Stimulated activated naive CD8-positive, alpha-beta T cell treated with anti-CD3 and anti-CD28 coated beads, Interleukin-15, amount 100 ng/mL, for 72 hours (primary cell): Measurements from ENCODE around the gene EEF1E1.
A peak's percentile ranks its signal among the peaks of the same experiment; 100 is the strongest.

ENCODE experiments used
- ATAC-seq: fragments of 150-1000 bp; cut with Tn5 transposase; 2 replicates; pipeline ENCODE4 v1.10.0; 2021; ENCODE audit warnings: mild to moderate bottlenecking, moderate library complexity
- DNase-seq, 2 donors: peaks; one replicate each; pipeline ENCODE4 v3.0.0; 2021 to 2022
- H3K27ac Mint-ChIP-seq, 2 donors: one replicate each; pipeline ENCODE4 v1.8.0; 2022; ENCODE audit warnings: mild to moderate bottlenecking in 2 of 2, mixed read lengths in 2 of 2, moderate library complexity in 2 of 2
- H3K27me3 Mint-ChIP-seq: one replicate; pipeline ENCODE4 v1.8.0; 2022; ENCODE audit warnings: mixed read lengths
- H3K4me1 Mint-ChIP-seq: one replicate; pipeline ENCODE4 v1.8.0; 2022; ENCODE audit warnings: mild to moderate bottlenecking, mixed read lengths
- H3K4me3 Mint-ChIP-seq, 2 donors: one replicate each; pipeline ENCODE4 v1.8.0; 2022; ENCODE audit warnings: mild to moderate bottlenecking in 2 of 2, mixed read lengths in 2 of 2, moderate library complexity in 1 of 2
- H3K9me3 Mint-ChIP-seq, 2 donors: one replicate each; pipeline ENCODE4 v1.8.0; 2022; ENCODE audit warnings: mixed read lengths in 2 of 2

Gene EEF1E1

GRCh38 chr6:8102122-8102958, at the start of gene EEF1E1:
TSS of gene EEF1E1 (minus strand) at chr6:8102548. CDS start at chr6:8102521, 27 bp downstream.
- Mint-ChIP-seq H3K27ac (peak within 1 kb of the TSS; percentile 96 to 98), H3K27me3 (peaks cover 27% of the 10 kb centered on the region), H3K9me3 (peaks cover 0 to 9% of the 10 kb centered on the region in 2 donors), H3K4me1 (peaks cover 41% of the 10 kb centered on the region), H3K4me3 (peak within 1 kb of the TSS; percentile 87 to 88)
- DNase-seq (peak; percentile 87 to 94), ATAC-seq (peak; percentile 97)

DNA sequence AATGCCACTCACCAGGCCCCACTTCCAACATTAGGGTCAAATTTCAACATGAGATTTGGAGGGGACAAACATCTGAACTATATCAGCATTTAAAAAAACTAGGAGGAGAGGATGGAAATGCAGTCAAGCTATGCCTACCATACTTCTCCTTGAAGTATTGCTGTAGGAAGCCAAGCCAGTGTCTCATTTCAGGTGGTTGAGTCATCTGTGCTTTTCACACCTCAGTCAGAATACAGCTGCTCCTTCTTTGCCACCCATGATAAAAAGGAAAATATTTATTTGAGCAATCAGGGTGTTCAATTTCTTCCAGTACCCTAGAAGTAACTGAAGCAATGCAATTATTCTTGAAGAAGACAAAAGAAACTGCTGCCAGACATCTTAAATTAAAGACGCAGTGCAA, 47.0 kb upstream of the EEF1E1 start:
- Mint-ChIP-seq H3K9me3 (no peaks in the 10 kb centered on the region), H3K27me3 (no peaks in the 10 kb centered on the region), H3K4me3 (no peak overlapping the region), H3K4me1 (no peaks in the 10 kb centered on the region), H3K27ac (no peak overlapping the region)
- no peak for DNase-seq
- no peak for ATAC-seq

- no peak overlapping the region for H3K4me3 Mint-ChIP-seq
- H3K4me1 Mint-ChIP-seq = no peaks in the 10 kb centered on the region
- H3K27me3 Mint-ChIP-seq = peaks cover 7% of the 10 kb centered on the region
- no peak for ATAC-seq
- no peaks in the 10 kb centered on the region for H3K9me3 Mint-ChIP-seq
- no peak overlapping the region for H3K27ac Mint-ChIP-seq
- DNase-seq = no peak
Measured at GRCh38 chr6:8143945-8144344, 41.6 kb upstream of the EEF1E1 start.

- ATAC-seq = no peak
- peak overlapping the region in 1 of 2 donors; percentile 66 for H3K27ac Mint-ChIP-seq
- H3K9me3 Mint-ChIP-seq = no peaks in the 10 kb centered on the region
Measured at GRCh38 chr6:8139451-8139850, 37.1 kb upstream of the EEF1E1 start.

GRCh38 chr6:8137529-8137939, 35.2 kb upstream of the EEF1E1 start:
- no peak for ATAC-seq
- Mint-ChIP-seq H3K4me1 (no peaks in the 10 kb centered on the region), H3K9me3 (no peaks in the 10 kb centered on the region), H3K4me3 (no peak overlapping the region), H3K27me3 (peaks cover 10% of the 10 kb centered on the region), H3K27ac (no peak overlapping the region)
- no peak for DNase-seq

More at GRCh38 chr6:8139451-8139850, 37.1 kb upstream of the EEF1E1 start:
- H3K4me3 Mint-ChIP-seq = no peak overlapping the region
- no peaks in the 10 kb centered on the region for H3K4me1 Mint-ChIP-seq
- peaks cover 10% of the 10 kb centered on the region for H3K27me3 Mint-ChIP-seq
- no peak for DNase-seq

DNA sequence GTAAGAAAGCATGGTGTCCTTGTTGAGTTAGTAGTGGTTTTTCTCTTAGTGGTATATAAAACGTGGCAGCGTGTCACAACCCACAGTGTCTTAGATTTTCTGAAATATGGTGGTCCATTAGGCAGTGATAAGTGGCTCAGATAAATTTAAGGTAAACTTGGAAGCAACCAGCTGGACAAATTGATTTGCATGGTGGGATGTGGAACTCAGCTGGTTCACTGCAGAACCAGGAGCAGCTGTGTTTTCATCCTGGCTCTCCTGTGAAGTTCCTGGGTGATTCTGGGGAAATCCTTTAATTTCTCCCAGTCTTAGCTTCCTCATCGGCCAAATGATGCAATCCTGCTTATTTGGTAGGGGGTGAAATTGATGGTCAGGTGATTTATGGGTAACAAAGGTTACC, 32.9 kb upstream of the EEF1E1 start:
- Mint-ChIP-seq H3K27me3 (peaks cover 24% of the 10 kb centered on the region), H3K4me1 (peaks cover 11% of the 10 kb centered on the region), H3K27ac (no peak overlapping the region), H3K4me3 (no peak overlapping the region), H3K9me3 (no peaks in the 10 kb centered on the region)
- no peak for DNase-seq
- ATAC-seq = no peak

GRCh38 chr6:8132130-8132529, 29.8 kb upstream of the EEF1E1 start:
- Mint-ChIP-seq H3K27ac (no peak overlapping the region), H3K4me1 (peaks cover 13% of the 10 kb centered on the region), H3K9me3 (no peaks in the 10 kb centered on the region), H3K27me3 (peaks cover 28% of the 10 kb centered on the region), H3K4me3 (no peak overlapping the region)
- ATAC-seq (no peak), DNase-seq (no peak)

- ATAC-seq (peak; percentile 85), DNase-seq (peak; percentile 37 to 38)
- Mint-ChIP-seq H3K4me3 (no peak overlapping the region), H3K4me1 (peaks cover 13% of the 10 kb centered on the region), H3K9me3 (no peaks in the 10 kb centered on the region), H3K27ac (no peak overlapping the region), H3K27me3 (peaks cover 28% of the 10 kb centered on the region)
Measured at GRCh38 chr6:8131265-8131897, 29.0 kb upstream of the EEF1E1 start.

DNA sequence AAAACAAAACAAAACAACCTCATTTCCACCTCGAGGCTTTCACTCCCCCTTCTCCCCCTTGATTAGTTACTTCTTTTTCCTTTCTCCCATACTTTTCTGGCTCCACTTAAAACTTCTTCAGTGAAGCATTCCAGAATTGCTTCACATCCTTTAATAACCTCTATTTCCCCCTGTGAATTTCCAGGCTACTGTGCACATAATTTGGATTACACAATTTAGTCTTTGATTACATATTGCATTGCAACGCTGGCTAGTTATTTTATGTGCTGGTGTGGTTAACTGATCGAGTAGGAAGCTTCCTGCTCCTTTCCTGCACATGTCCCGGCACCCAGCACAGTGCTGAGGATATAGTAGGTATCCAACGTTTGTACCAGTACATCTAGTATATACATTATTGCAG, 28.1 kb upstream of the EEF1E1 start:
- Mint-ChIP-seq H3K27ac (peak overlapping the region; percentile 10 to 69), H3K27me3 (peaks cover 28% of the 10 kb centered on the region), H3K9me3 (no peaks in the 10 kb centered on the region), H3K4me3 (no peak overlapping the region), H3K4me1 (peaks cover 13% of the 10 kb centered on the region)
- DNase-seq = no peak
- ATAC-seq = no peak

DNA sequence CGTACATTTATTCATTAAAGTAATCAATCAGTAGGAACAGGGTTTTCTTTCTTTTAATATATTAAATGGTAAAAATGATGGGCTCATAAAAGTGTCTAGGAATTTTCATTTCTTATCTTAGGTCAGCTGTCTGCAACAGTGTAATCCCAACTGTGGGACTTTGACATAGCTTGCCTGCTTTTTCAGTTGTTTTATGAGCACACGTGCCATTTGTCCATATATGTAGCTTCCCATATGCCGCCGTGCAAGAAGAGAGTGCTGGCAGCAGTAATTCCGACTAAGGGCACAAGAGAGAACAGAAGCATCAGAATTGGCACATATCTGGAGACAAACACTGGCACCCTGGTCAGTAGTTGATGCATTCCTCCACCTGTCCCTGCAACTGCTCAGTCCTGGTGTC, 20.9 kb upstream of the EEF1E1 start:
- Mint-ChIP-seq H3K4me3 (no peak overlapping the region), H3K27ac (no peak overlapping the region), H3K4me1 (no peaks in the 10 kb centered on the region), H3K9me3 (no peaks in the 10 kb centered on the region), H3K27me3 (peaks cover 24% of the 10 kb centered on the region)
- ATAC-seq (no peak), DNase-seq (no peak)

GRCh38 chr6:8114956-8115355, 12.6 kb upstream of the EEF1E1 start:
- peaks cover 19% of the 10 kb centered on the region for H3K27me3 Mint-ChIP-seq
- ATAC-seq = no peak
- H3K9me3 Mint-ChIP-seq = no peaks in the 10 kb centered on the region
- H3K4me1 Mint-ChIP-seq = no peaks in the 10 kb centered on the region
- DNase-seq = no peak
- no peak overlapping the region for H3K27ac Mint-ChIP-seq
- H3K4me3 Mint-ChIP-seq = no peak overlapping the region

GRCh38 chr6:8113131-8113654, 10.8 kb upstream of the EEF1E1 start:
- peaks cover 24% of the 10 kb centered on the region for H3K27me3 Mint-ChIP-seq
- ATAC-seq = no peak
- H3K9me3 Mint-ChIP-seq = no peaks in the 10 kb centered on the region
- no peak overlapping the region for H3K27ac Mint-ChIP-seq
- H3K4me1 Mint-ChIP-seq = no peaks in the 10 kb centered on the region
- no peak overlapping the region for H3K4me3 Mint-ChIP-seq
- DNase-seq = no peak

- no peaks in the 10 kb centered on the region for H3K4me1 Mint-ChIP-seq
- ATAC-seq = no peak
- H3K4me3 Mint-ChIP-seq = no peak overlapping the region
- DNase-seq = no peak
- H3K27ac Mint-ChIP-seq = no peak overlapping the region
- H3K9me3 Mint-ChIP-seq = peaks cover 0 to 9% of the 10 kb centered on the region in 2 donors
- peaks cover 49% of the 10 kb centered on the region for H3K27me3 Mint-ChIP-seq
Measured at GRCh38 chr6:8110725-8111124, 8.4 kb upstream of the EEF1E1 start.

DNA sequence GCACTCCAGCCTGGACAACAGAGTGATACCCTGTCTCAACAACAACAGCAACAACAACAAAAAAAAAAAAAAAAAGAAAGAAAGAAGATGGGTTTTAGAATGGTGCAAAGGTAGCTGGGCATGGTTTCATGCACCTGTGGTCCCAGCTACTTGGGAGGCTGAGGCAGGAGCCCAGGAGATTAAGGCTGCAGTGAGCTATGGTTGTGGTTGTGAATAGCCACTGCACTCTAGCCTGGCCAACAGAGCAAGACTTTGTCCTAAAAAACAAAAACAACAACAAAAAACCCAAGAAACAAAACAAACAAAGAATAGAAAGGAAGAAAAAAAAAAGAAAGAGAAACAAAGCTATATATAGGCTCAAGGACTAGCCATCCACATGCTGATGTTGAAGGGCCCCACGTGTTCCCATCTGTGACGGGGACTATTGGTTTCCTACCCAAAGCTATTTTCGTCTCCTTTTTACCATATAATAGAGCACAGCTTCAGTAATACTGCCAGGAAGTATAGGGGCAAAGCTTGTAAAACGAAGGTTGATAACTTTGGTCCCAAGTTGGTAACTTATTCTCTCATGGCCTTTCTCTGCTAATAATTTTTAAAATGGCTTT, 7.9 kb upstream of the EEF1E1 start:
- no peak overlapping the region for H3K27ac Mint-ChIP-seq
- H3K4me1 Mint-ChIP-seq = no peaks in the 10 kb centered on the region
- H3K4me3 Mint-ChIP-seq = no peak overlapping the region
- H3K27me3 Mint-ChIP-seq = peaks cover 49% of the 10 kb centered on the region
- ATAC-seq (no peak), DNase-seq (no peak)
- peaks cover 0 to 9% of the 10 kb centered on the region in 2 donors for H3K9me3 Mint-ChIP-seq

GRCh38 chr6:8108759-8109539, 6.6 kb upstream of the EEF1E1 start:
- H3K4me3 Mint-ChIP-seq = no peak overlapping the region
- no peak overlapping the region for H3K27ac Mint-ChIP-seq

More at GRCh38 chr6:8108759-8109539, 6.6 kb upstream of the EEF1E1 start:
- Mint-ChIP-seq H3K9me3 (peaks cover 0 to 9% of the 10 kb centered on the region in 2 donors), H3K4me1 (no peaks in the 10 kb centered on the region), H3K27me3 (peaks cover 58% of the 10 kb centered on the region)
- no peak for ATAC-seq
- DNase-seq = no peak
